ENCODE data around the gene PPA1.

DNA sequence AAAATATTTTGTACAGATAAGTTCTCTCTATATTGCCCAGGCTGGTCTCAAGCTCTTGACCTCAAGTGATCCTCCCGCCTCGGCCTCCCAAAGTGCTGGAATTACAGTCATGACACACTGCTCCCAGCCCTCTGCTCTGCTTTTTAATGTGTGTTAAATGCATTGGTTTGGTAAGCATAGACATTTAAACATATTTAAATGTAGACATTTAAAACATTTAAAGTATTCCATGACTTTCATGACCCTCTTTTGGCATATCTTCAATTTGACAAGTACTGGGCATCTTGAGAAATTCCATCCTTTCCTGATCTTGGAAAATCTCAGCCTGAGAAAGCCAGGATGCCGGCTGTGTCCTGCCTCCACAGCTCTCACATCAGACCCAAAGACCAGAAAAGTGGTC, 57.7 kb downstream of the PPA1 start:
- TF ChIP-seq, protein P1, sequence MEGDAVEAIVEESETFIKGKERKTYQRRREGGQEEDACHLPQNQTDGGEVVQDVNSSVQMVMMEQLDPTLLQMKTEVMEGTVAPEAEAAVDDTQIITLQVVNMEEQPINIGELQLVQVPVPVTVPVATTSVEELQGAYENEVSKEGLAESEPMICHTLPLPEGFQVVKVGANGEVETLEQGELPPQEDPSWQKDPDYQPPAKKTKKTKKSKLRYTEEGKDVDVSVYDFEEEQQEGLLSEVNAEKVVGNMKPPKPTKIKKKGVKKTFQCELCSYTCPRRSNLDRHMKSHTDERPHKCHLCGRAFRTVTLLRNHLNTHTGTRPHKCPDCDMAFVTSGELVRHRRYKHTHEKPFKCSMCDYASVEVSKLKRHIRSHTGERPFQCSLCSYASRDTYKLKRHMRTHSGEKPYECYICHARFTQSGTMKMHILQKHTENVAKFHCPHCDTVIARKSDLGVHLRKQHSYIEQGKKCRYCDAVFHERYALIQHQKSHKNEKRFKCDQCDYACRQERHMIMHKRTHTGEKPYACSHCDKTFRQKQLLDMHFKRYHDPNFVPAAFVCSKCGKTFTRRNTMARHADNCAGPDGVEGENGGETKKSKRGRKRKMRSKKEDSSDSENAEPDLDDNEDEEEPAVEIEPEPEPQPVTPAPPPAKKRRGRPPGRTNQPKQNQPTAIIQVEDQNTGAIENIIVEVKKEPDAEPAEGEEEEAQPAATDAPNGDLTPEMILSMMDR (conservative IDR thresholded peaks at IDR 0.05; ENCODE audit: low read depth, low read length) = no peak
- no peak for TF ChIP-seq EZH2 (IDR thresholded peaks at IDR 0.05; ENCODE audit: borderline replicate concordance, low read depth, low read length, poor library complexity, severe bottlenecking)

Data from A673 (cell line).